Astrocyte (in vitro differentiated cells and primary cell): ENCODE measurements around the gene ERH. TPM values are rescaled to one million over a fixed set of nuclear protein-coding genes. Genes with fewer than 3 reads are reported as not detected.

Experiments used
- DNase-seq: peaks from one replicate; pipeline ENCODE4 v3.0.0-alpha.2; 2010; ENCODE audit warnings: low read depth
- FAIRE-seq: peaks from 2 replicates; lab custom pipeline; 2011; peaks lifted over from hg19 to GRCh38; lab: Jason Lieb, UNC
- H2AFZ ChIP-seq: 2 replicates; pipeline ENCODE4 v1.6.0; 2012; ENCODE audit warnings: low read depth, low read length, inconsistent platforms
- H3K27ac ChIP-seq: 2 replicates; pipeline ENCODE4 v1.5.1; 2011; ENCODE audit warnings: low read depth, low read length, inconsistent platforms
- H3K27me3 ChIP-seq: 2 replicates; pipeline ENCODE4 v1.6.0; 2011; ENCODE audit warnings: low read length, inconsistent platforms; ENCODE audit not compliant: insufficient read depth
- H3K36me3 ChIP-seq: 2 replicates; pipeline ENCODE4 v1.5.1; 2011; ENCODE audit warnings: low read length, inconsistent platforms; ENCODE audit not compliant: insufficient read depth
- H3K4me1 ChIP-seq: 2 replicates; pipeline ENCODE4 v1.5.1; 2011; ENCODE audit warnings: low read length, inconsistent platforms; ENCODE audit not compliant: insufficient read depth
- H3K4me2 ChIP-seq: 2 replicates; pipeline ENCODE4 v1.6.0; 2012; ENCODE audit warnings: low read length, inconsistent platforms
- H3K4me3 ChIP-seq: 2 replicates; pipeline ENCODE4 v1.5.1; 2011; ENCODE audit warnings: low read depth, mild to moderate bottlenecking, low read length, inconsistent platforms; ENCODE audit not compliant: insufficient read depth
- H3K79me2 ChIP-seq: 2 replicates; pipeline ENCODE4 v1.6.0; 2012; ENCODE audit warnings: mild to moderate bottlenecking, low read length, inconsistent platforms; ENCODE audit not compliant: insufficient read depth
- H3K9ac ChIP-seq: 2 replicates; pipeline ENCODE4 v1.6.0; 2012; ENCODE audit warnings: mild to moderate bottlenecking, low read length, inconsistent platforms
- H3K9me3 ChIP-seq: 2 replicates; pipeline ENCODE4 v1.5.1; 2012; ENCODE audit warnings: low read depth, mild to moderate bottlenecking, low read length, inconsistent platforms; ENCODE audit not compliant: insufficient read depth
- H4K20me1 ChIP-seq: 2 replicates; pipeline ENCODE4 v1.6.0; 2012; ENCODE audit warnings: low read length, inconsistent platforms; ENCODE audit not compliant: insufficient read depth
- H3K27ac Mint-ChIP-seq: one replicate; pipeline ENCODE4 v1.8.0; 2021; ENCODE audit warnings: mild to moderate bottlenecking, mixed read lengths; ENCODE audit not compliant: unreplicated experiment
- H3K27me3 Mint-ChIP-seq: one replicate; pipeline ENCODE4 v1.8.0; 2021; ENCODE audit warnings: low read depth, mixed read lengths; ENCODE audit not compliant: unreplicated experiment
- H3K36me3 Mint-ChIP-seq: one replicate; pipeline ENCODE4 v1.8.0; 2021; ENCODE audit warnings: low read depth, mixed read lengths; ENCODE audit not compliant: unreplicated experiment
- H3K4me1 Mint-ChIP-seq: one replicate; pipeline ENCODE4 v1.8.0; 2021; ENCODE audit warnings: low read depth, mixed read lengths; ENCODE audit not compliant: unreplicated experiment
- H3K4me3 Mint-ChIP-seq: one replicate; pipeline ENCODE4 v1.8.0; 2021; ENCODE audit warnings: mild to moderate bottlenecking, moderate library complexity, mixed read lengths; ENCODE audit not compliant: unreplicated experiment
- H3K9me3 Mint-ChIP-seq: one replicate; pipeline ENCODE4 v1.8.0; 2021; ENCODE audit warnings: mild to moderate bottlenecking, mixed read lengths; ENCODE audit not compliant: unreplicated experiment
- EZH2 ChIP-seq: IDR thresholded peaks from 2 replicates; pipeline ENCODE4 v1.6.1; 2012; ENCODE audit warnings: mild to moderate bottlenecking, low read length, inconsistent platforms; ENCODE audit not compliant: insufficient read depth
- total RNA-seq: library from RNA; stranded (reverse); gene quantifications from 2 replicates; pipeline ENCODE4 v1.2.1, GENCODE V29; 2021
- TF ChIP-seq, protein P1 (sequence below): IDR thresholded peaks from 2 replicates; pipeline ENCODE4 v1.5.1; 2011; ENCODE audit warnings: low read depth, mild to moderate bottlenecking, inconsistent platforms, low read length, moderate library complexity; ENCODE audit not compliant: insufficient read depth

The ERH gene
- total RNA-seq, 1 donor from 2014 or later, result 255 TPM

DNA sequence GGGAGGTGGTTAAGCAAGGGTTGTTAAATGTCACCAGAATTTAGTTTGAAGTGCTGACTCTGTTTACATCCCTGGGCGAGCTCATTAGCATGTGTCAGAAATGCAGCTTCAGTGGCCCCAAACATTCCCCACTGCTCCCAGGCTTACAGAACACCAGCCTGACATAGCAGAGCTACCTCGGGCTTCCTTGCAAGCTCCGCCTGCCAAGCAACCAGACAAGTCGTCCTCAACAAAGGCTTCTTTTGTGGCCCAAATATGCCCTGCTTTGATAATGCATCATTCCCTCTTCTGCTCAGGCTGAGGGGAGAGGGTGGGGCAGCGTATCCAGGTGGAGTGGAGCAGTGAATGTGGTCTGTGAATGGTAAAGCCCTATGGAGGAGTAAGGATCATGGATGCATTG, 28.0 kb downstream of the ERH start:
- FAIRE-seq (no peak), DNase-seq (no peak)
- Histone ChIP-seq H3K4me3 (no peak overlapping the region), H3K79me2 (no peaks in the 10 kb centered on the region), H3K9ac (no peak overlapping the region), H3K9me3 (no peaks in the 10 kb centered on the region), H3K27ac (no peak overlapping the region), H3K27me3 (no peaks in the 10 kb centered on the region), H2AFZ (no peak overlapping the region), H3K4me1 (no peaks in the 10 kb centered on the region), H3K36me3 (no peaks in the 10 kb centered on the region), H3K4me2 (no peak overlapping the region), H4K20me1 (peaks cover 4% of the 10 kb centered on the region)
- TF ChIP-seq, protein P1, sequence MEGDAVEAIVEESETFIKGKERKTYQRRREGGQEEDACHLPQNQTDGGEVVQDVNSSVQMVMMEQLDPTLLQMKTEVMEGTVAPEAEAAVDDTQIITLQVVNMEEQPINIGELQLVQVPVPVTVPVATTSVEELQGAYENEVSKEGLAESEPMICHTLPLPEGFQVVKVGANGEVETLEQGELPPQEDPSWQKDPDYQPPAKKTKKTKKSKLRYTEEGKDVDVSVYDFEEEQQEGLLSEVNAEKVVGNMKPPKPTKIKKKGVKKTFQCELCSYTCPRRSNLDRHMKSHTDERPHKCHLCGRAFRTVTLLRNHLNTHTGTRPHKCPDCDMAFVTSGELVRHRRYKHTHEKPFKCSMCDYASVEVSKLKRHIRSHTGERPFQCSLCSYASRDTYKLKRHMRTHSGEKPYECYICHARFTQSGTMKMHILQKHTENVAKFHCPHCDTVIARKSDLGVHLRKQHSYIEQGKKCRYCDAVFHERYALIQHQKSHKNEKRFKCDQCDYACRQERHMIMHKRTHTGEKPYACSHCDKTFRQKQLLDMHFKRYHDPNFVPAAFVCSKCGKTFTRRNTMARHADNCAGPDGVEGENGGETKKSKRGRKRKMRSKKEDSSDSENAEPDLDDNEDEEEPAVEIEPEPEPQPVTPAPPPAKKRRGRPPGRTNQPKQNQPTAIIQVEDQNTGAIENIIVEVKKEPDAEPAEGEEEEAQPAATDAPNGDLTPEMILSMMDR, result no peak
- TF ChIP-seq EZH2, result no peak
- Mint-ChIP-seq H3K9me3 (no peaks in the 10 kb centered on the region), H3K36me3 (peaks cover 8% of the 10 kb centered on the region), H3K4me1 (peaks cover 8% of the 10 kb centered on the region), H3K27me3 (peaks cover 8% of the 10 kb centered on the region), H3K27ac (no peak overlapping the region), H3K4me3 (no peak overlapping the region)

DNA sequence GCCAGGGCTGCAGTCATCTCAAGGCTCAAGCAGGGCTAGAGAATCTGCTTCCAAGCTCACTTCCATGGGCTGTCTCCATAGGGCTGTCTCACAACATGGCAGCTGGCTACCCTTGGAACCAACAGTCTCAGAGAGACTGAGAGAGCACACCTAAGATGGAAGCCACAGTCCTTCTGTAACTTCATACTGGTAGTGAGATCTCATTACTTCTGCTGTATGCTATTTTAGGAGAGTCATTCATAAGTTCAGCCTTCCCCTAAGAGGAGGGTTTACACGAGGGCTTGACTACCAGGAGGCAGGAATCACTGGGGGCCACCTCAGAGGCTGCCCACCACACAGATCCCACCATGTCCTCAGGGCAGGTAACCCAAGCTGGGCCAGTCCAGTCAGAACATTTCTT, 29.7 kb downstream of the ERH start:
- no peak overlapping the region for H3K4me3 ChIP-seq
- DNase-seq (no peak), FAIRE-seq (no peak)
- H3K36me3 ChIP-seq, result no peaks in the 10 kb centered on the region
- no peaks in the 10 kb centered on the region for H3K27me3 ChIP-seq
- H3K36me3 Mint-ChIP-seq, result peaks cover 6% of the 10 kb centered on the region
- no peak overlapping the region for H3K9ac ChIP-seq
- TF ChIP-seq, protein P1, result no peak
- no peak for TF ChIP-seq EZH2
- H3K4me3 Mint-ChIP-seq, result no peak overlapping the region
- peaks cover 14% of the 10 kb centered on the region for H3K27me3 Mint-ChIP-seq
- H3K27ac ChIP-seq, result no peak overlapping the region
- no peaks in the 10 kb centered on the region for H3K4me1 ChIP-seq
- no peak overlapping the region for H3K4me2 ChIP-seq
- H4K20me1 ChIP-seq, result peaks cover 4% of the 10 kb centered on the region
- H3K4me1 Mint-ChIP-seq, result peaks cover 5% of the 10 kb centered on the region
- no peaks in the 10 kb centered on the region for H3K9me3 Mint-ChIP-seq
- no peaks in the 10 kb centered on the region for H3K79me2 ChIP-seq
- no peaks in the 10 kb centered on the region for H3K9me3 ChIP-seq
- no peak overlapping the region for H3K27ac Mint-ChIP-seq
- H2AFZ ChIP-seq, result no peak overlapping the region

DNA sequence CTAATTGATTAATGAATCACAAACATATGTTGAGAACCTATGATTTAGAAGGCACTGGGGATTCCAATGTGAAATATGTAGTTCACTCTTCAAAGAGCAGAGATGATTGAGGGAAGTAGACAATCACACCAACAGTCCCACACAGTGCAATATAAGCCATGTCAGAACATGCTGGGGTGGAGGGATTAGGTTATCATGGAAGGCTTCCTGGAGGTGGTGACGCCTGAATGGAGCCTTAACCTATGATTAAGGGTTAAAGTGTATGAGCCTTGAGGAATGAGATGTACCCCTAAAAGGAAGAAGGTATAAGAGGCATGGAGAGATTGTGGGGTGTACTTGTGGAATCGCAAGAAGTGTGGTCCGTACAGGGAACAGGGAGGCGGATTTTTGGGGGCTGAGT, 31.3 kb downstream of the ERH start:
- H3K27ac ChIP-seq, result no peak overlapping the region
- no peaks in the 10 kb centered on the region for H3K36me3 ChIP-seq
- no peaks in the 10 kb centered on the region for H3K4me1 ChIP-seq
- H3K79me2 ChIP-seq, result no peaks in the 10 kb centered on the region
- H3K9me3 ChIP-seq, result no peaks in the 10 kb centered on the region
- no peak for FAIRE-seq
- no peak overlapping the region for H3K4me3 Mint-ChIP-seq
- H3K9ac ChIP-seq, result no peak overlapping the region
- H3K4me3 ChIP-seq, result no peak overlapping the region
- H2AFZ ChIP-seq, result no peak overlapping the region
- H3K27me3 ChIP-seq, result no peaks in the 10 kb centered on the region
- no peaks in the 10 kb centered on the region for H3K9me3 Mint-ChIP-seq
- no peak overlapping the region for H3K27ac Mint-ChIP-seq
- no peak overlapping the region for H3K4me2 ChIP-seq
- no peaks in the 10 kb centered on the region for H4K20me1 ChIP-seq
- H3K4me1 Mint-ChIP-seq, result no peaks in the 10 kb centered on the region
- no peak for DNase-seq
- TF ChIP-seq EZH2, result no peak
- TF ChIP-seq, protein P1, result no peak
- peaks cover 20% of the 10 kb centered on the region for H3K27me3 Mint-ChIP-seq
- H3K36me3 Mint-ChIP-seq, result peaks cover 2% of the 10 kb centered on the region
